Inflammatory macrophage treated with lipopolysaccharide for 4 hours (primary cell): ENCODE results near the gene PGLYRP1.

Experiments
- DNase-seq: peaks from one replicate; pipeline ENCODE4 v3.0.0-alpha.2; 2020

PGLYRP1 gene

GRCh38 chr19:45999653-46000121 is 23.2 kb downstream of the PGLYRP1 start:
- peak; percentile 64 for DNase-seq

- DNase-seq = no peak
Measured at GRCh38 chr19:45998834-45999233, 24.0 kb downstream of the PGLYRP1 start.

GRCh38 chr19:45996933-45997332 is 25.9 kb downstream of the PGLYRP1 start:
- DNase-seq = no peak

- DNase-seq = no peak
Measured at GRCh38 chr19:45995715-45996385, 27.0 kb downstream of the PGLYRP1 start.

GRCh38 chr19:45994998-45995714 is 27.7 kb downstream of the PGLYRP1 start, which contains the start of gene CCDC61:
Gene CCDC61 (plus strand): TSS chr19:45995467. CDS start chr19:46003019, 7,552 bp downstream.
- DNase-seq = peak; percentile 100

GRCh38 chr19:45994456-45994997 is 28.3 kb downstream of the PGLYRP1 start:
- no peak for DNase-seq

GRCh38 chr19:45990113-45990728 is 32.6 kb downstream of the PGLYRP1 start:
- DNase-seq = no peak

GRCh38 chr19:45985321-45985720 is 37.5 kb downstream of the PGLYRP1 start:
- DNase-seq = no peak

GRCh38 chr19:45981350-45981749 is 41.5 kb downstream of the PGLYRP1 start:
- no peak for DNase-seq

GRCh38 chr19:45978156-45978555 is 44.7 kb downstream of the PGLYRP1 start:
- DNase-seq = no peak

GRCh38 chr19:45976178-45976577 is 46.7 kb downstream of the PGLYRP1 start:
- DNase-seq = no peak

GRCh38 chr19:45975306-45976070 is 47.4 kb downstream of the PGLYRP1 start:
- DNase-seq = no peak

GRCh38 chr19:45973553-45974338 is 49.1 kb downstream of the PGLYRP1 start, which contains the start of gene NOVA2:
Gene NOVA2 (minus strand): TSS chr19:45973865. CDS start chr19:45973351, 514 bp downstream.
- peak; percentile 32 for DNase-seq

- DNase-seq = no peak
Measured at GRCh38 chr19:45972947-45973540, 49.8 kb downstream of the PGLYRP1 start.

GRCh38 chr19:45972081-45972946 is 50.5 kb downstream of the PGLYRP1 start:
- DNase-seq = peak; percentile 32

- no peak for DNase-seq
Measured at GRCh38 chr19:45971260-45971902, 51.5 kb downstream of the PGLYRP1 start.

- DNase-seq = no peak
Measured at GRCh38 chr19:45969676-45970075, 53.2 kb downstream of the PGLYRP1 start.
